HAP-1 (cell line): ENCODE results near the gene TPSD1.

Experiments
- DNase-seq, 2 experiments: peaks; one replicate each; pipeline ENCODE4 v3.0.0-alpha.2; 2016 to 2020; ENCODE audit warnings: low spot score in 2 of 2
- H3K27me3 ChIP-seq: fragments of 250-450 bp; sonication (Bioruptor Pico); 2 replicates; pipeline ENCODE4 v1.5.1; 2020; ENCODE audit warnings: low read depth, mild to moderate bottlenecking, moderate library complexity
- H3K36me3 ChIP-seq: fragments of 250-450 bp; sonication (Bioruptor Pico); replicated peaks from 2 replicates; pipeline ENCODE4 v1.5.1; 2020; ENCODE audit warnings: mild to moderate bottlenecking
- H3K4me1 ChIP-seq: fragments of 250-450 bp; sonication (Bioruptor Pico); 2 replicates; pipeline ENCODE4 v1.5.1; 2020; ENCODE audit warnings: mild to moderate bottlenecking
- H3K4me3 ChIP-seq: fragments of 250-450 bp; sonication (Bioruptor Pico); 2 replicates; pipeline ENCODE4 v1.5.1; 2020; ENCODE audit warnings: mild to moderate bottlenecking, moderate library complexity
- H3K9me3 ChIP-seq: fragments of 250-450 bp; sonication (Bioruptor Pico); 2 replicates; pipeline ENCODE4 v1.5.1; 2020; ENCODE audit warnings: mild to moderate bottlenecking, moderate library complexity
- in situ Hi-C: fragments of 300-500 bp; cut with MboI; formaldehyde crosslinking; loops from 3 replicates; pipeline ENCODE4 v1.14.3; 2020; ENCODE audit warnings: low sequenced_read_pairs, inconsistent platforms, mixed read lengths

Gene TPSD1

DNA sequence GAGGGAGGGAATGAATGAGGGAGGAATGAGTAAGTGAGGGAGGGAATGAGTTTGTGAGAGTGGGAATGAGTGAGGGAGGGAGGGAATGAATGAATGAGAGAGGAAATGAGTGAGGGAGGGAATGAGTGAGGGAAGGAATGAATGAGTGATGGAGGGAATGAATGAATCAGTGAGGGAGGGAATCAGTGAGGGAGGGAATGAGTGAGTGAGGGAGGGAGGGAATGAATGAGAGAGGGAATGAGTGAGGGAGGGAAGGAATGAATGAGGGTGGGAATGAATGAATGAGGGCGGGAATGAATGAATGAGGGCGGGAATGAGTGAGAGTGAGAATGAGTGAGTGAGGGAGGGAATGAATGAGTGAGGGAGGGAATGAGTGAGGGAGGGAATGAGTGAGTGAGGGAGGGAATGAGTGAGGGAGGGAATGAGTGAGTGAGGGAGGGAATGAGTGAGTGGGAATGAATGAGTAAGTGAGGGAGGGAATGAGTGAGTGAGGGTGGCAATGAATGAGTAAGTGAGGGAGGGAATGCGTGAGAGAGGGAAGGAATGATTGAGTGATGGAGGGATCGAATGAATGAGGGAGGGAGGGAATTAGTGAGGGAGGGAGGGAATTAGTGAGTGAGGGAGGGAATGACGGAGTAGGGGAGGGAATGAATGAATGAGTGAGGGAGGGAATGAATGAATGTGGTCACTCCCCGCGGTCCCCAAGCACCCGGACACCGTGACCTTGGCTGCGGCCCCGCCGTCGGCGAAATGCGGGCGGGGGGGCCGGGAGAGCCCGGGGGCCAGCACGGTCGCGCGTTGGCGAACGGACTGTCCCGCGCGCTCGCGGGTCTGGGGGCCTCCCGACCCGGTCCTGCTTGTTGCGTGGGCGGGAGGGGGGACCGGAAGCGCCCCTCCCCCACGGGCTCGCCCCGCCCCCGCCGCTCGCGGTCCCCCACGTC, 52.4 kb downstream of the TPSD1 start:
- in situ Hi-C loops = no loop called here
- Histone ChIP-seq H3K9me3 (no peaks in the 10 kb centered on the region), H3K4me1 (peaks cover 8% of the 10 kb centered on the region), H3K4me3 (peak overlapping the region; percentile 60), H3K36me3 (peaks cover 18% of the 10 kb centered on the region), H3K27me3 (no peaks in the 10 kb centered on the region)
- peak in 1 of 2 experiments; percentile 36 for DNase-seq
